Coronary artery (tissue), 2 donors: ENCODE results near the gene POLR2F.

Source experiments
- DNase-seq: peaks from one replicate; pipeline ENCODE4 v3.0.0-alpha.2; 2017; ENCODE audit warnings: low spot score
- H3K27ac ChIP-seq, 2 donors: fragments of 200-600 bp; sonication (generic); one replicate each; pipeline ENCODE4 v1.5.1; 2016 to 2019
- H3K4me3 ChIP-seq: fragments of 200-600 bp; sonication (generic); 2 replicates; pipeline ENCODE4 v1.5.1; 2016; ENCODE audit warnings: mild to moderate bottlenecking, moderate library complexity
- CTCF ChIP-seq: fragments of 200-600 bp; sonication (generic); IDR thresholded peaks from one replicate; pipeline ENCODE4 v1.5.1; 2019; ENCODE audit warnings: antibody characterized with exemption

Gene POLR2F

GRCh38 chr22:37917874-37918548, 35.5 kb upstream of the POLR2F start:
- no peak for TF ChIP-seq CTCF
- Histone ChIP-seq H3K4me3 (no peak overlapping the region), H3K27ac (no peak overlapping the region)
- DNase-seq = no peak

GRCh38 chr22:37918580-37919270, 34.8 kb upstream of the POLR2F start:
- TF ChIP-seq CTCF = no peak
- DNase-seq = no peak
- Histone ChIP-seq H3K4me3 (no peak overlapping the region), H3K27ac (no peak overlapping the region)

GRCh38 chr22:37920126-37920525, 33.4 kb upstream of the POLR2F start:
- no peak overlapping the region for H3K27ac ChIP-seq
- TF ChIP-seq CTCF = no peak
- no peak for DNase-seq
- no peak overlapping the region for H3K4me3 ChIP-seq

GRCh38 chr22:37922191-37922590, 31.3 kb upstream of the POLR2F start:
- Histone ChIP-seq H3K4me3 (no peak overlapping the region), H3K27ac (no peak overlapping the region)
- DNase-seq = no peak
- TF ChIP-seq CTCF = no peak

GRCh38 chr22:37923927-37924326, 29.6 kb upstream of the POLR2F start:
- DNase-seq = no peak
- Histone ChIP-seq H3K4me3 (no peak overlapping the region), H3K27ac (no peak overlapping the region)
- TF ChIP-seq CTCF = no peak

- no peak for DNase-seq
- TF ChIP-seq CTCF = no peak
- Histone ChIP-seq H3K4me3 (no peak overlapping the region), H3K27ac (no peak overlapping the region)
Measured at GRCh38 chr22:37924386-37925065, 29.0 kb upstream of the POLR2F start.

GRCh38 chr22:37925330-37925729, 28.2 kb upstream of the POLR2F start:
- no peak for TF ChIP-seq CTCF
- no peak for DNase-seq
- Histone ChIP-seq H3K4me3 (no peak overlapping the region), H3K27ac (no peak overlapping the region)
